22Rv1 (cell line): Measurements from ENCODE around the gene DNASE1L2.
"Not testable (repeated sequence)": the region's sequence is repeated elsewhere in the genome, so short reads cannot be mapped to it uniquely, and the experiment has no call there.

ENCODE experiments used
- CTCF ChIP-seq: fragments of 450-650 bp; IDR thresholded peaks from 2 replicates; pipeline ENCODE4 v1.5.1; 2017; ENCODE audit warnings: mild to moderate bottlenecking
- ZFX ChIP-seq: fragments of 450-650 bp; IDR thresholded peaks from 2 replicates; pipeline ENCODE4 v1.6.1; 2017; ENCODE audit warnings: antibody characterized with exemption, borderline replicate concordance

- TF ChIP-seq CTCF, ZFX: not testable (repeated sequence)
Observed at GRCh38 chr16:2266887-2267286, 30.6 kb downstream of the DNASE1L2 start.
